HG02840 (cell line): ENCODE measurements around the gene COX4I1.

ENCODE experiments used
- ATAC-seq: cut with Tn5 transposase; IDR thresholded peaks from one replicate; pipeline ENCODE4 v1.9.1; 2021; ENCODE audit warnings: mild to moderate bottlenecking, moderate library complexity, moderate number of reproducible peaks; ENCODE audit not compliant: unreplicated experiment, low FRiP score

COX4I1 gene

GRCh38 chr16:85854935-85855334, 55.4 kb downstream of the COX4I1 start:
- no peak for ATAC-seq

- no peak for ATAC-seq
These were observed 56.6 kb downstream of the COX4I1 start for GRCh38 chr16:85856079-85856478.

GRCh38 chr16:85856585-85856984, 57.1 kb downstream of the COX4I1 start:
- no peak for ATAC-seq
